Calu3 (cell line): ENCODE results near the gene KCNH4. TPM values are rescaled to one million over a fixed set of nuclear protein-coding genes. Genes with fewer than 3 reads are reported as not detected.

ENCODE experiments used
- BruUV-seq: library from RNA; stranded (reverse); fragments of 400-500 nt; replicated peaks from 2 replicates; lab custom pipeline; 2021; lab: Mats Ljungman, UMichigan
- CTCF ChIA-PET: fragments of 300-600 bp; sonication (Branson Sonifier 250); formaldehyde crosslinking; loops from one replicate; lab custom pipeline; 2022; ENCODE audit warnings: antibody characterized with exemption; lab: Charles Lee
- DNase-seq: peaks from one replicate; pipeline ENCODE4 v3.0.0; 2022
- H3K27ac Mint-ChIP-seq: one replicate; pipeline ENCODE4 v1.8.0; 2022; ENCODE audit warnings: mixed read lengths; ENCODE audit not compliant: unreplicated experiment
- H3K27me3 Mint-ChIP-seq: one replicate; pipeline ENCODE4 v1.8.0; 2022; ENCODE audit warnings: mixed read lengths; ENCODE audit not compliant: unreplicated experiment
- H3K36me3 Mint-ChIP-seq: one replicate; pipeline ENCODE4 v1.8.0; 2022; ENCODE audit warnings: mild to moderate bottlenecking, moderate library complexity, mixed read lengths; ENCODE audit not compliant: insufficient read depth, unreplicated experiment
- H3K4me1 Mint-ChIP-seq: one replicate; pipeline ENCODE4 v1.8.0; 2022; ENCODE audit warnings: mild to moderate bottlenecking, low read depth, mixed read lengths; ENCODE audit not compliant: unreplicated experiment
- H3K4me3 Mint-ChIP-seq: one replicate; pipeline ENCODE4 v1.8.0; 2022; ENCODE audit warnings: mild to moderate bottlenecking, low read depth, moderate library complexity, mixed read lengths; ENCODE audit not compliant: unreplicated experiment
- H3K9me3 Mint-ChIP-seq: one replicate; pipeline ENCODE4 v1.8.0; 2022; ENCODE audit warnings: low read depth, mixed read lengths; ENCODE audit not compliant: unreplicated experiment
- intact Hi-C: fragments of 100-400 bp; cut with micrococcal nuclease; formaldehyde crosslinking; loops from one replicate; pipeline ENCODE4 v1.10.0; 2022; ENCODE audit not compliant: unreplicated experiment
- total RNA-seq: library from RNA; stranded (reverse); gene quantifications from 2 replicates; pipeline ENCODE4 v1.2.3, GENCODE V29; 2022
- TF ChIP-seq, protein P1 (sequence below): fragments of 200-600 bp; IDR thresholded peaks from one replicate; pipeline ENCODE4 v1.8.0; 2022; ENCODE audit warnings: antibody characterized with exemption; ENCODE audit not compliant: unreplicated experiment

KCNH4 gene
- total RNA-seq, 1 experiment from 2014 or later: not detected

DNA sequence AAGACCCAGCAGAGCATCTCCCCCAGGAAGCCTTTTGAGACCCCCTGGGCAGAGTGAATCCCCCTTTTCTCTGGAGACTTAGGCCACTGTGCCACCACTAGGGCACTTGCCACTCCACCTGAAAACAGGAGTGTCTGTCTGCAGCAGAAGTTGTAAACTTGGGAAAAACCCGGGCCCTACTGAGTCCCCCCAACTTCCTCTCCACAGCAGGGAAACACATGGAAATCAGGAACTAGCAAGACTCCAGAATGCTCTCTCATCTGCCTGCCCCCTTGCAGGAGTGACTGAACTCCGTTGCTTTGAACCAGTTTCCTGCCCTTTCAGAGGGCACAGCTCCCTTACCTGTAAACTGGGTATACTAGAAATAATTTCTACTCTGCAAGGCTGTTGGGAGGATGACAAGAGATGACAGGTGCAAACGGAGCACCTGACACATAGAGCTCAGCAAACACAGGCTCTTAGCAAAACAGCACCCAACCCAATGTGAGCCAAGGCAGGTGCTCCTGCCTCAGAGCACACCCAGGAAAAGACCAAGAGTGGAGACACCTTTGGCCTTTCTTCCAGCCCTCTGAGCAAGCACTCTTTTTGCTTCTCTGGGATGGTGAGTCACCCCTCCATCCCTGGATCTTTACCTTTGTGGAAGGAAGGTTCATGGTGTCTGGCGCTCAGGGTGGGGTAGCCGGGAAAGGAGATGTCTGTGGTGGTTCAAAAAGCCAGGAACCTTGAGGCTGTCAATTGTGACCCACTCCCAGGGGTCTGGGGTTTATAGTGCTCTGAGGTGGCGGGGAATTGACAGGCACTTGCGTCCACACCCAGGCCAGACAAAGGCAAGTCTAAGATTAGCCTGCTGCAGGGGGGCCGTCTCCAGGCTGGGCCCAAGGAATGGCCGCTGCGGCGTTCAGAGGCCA, 4.0 kb upstream of the KCNH4 start, which contains the start of gene HCRT:
Gene HCRT (minus strand): TSS at position 740 of the 908 bp plus-strand sequence. CDS start 87 bp downstream, at position 653.
- Mint-ChIP-seq H3K27me3 (peaks cover 23% of the 10 kb centered on the region), H3K4me3 (peak within 1 kb of the TSS; percentile 67), H3K27ac (no peak within 1 kb of the TSS), H3K9me3 (no peaks in the 10 kb centered on the region), H3K36me3 (peaks cover 5% of the 10 kb centered on the region), H3K4me1 (peaks cover 29% of the 10 kb centered on the region)
- BruUV-seq: no TSS peak
- CTCF ChIA-PET: interaction anchor here (1.1 to 2.5 kb wide), 2 partner anchors 9 to 61 kb away, joined by 7 to 9 read pairs; partner anchors contain the start of gene GHDC
- no peak for DNase-seq
- TF ChIP-seq, protein P1, sequence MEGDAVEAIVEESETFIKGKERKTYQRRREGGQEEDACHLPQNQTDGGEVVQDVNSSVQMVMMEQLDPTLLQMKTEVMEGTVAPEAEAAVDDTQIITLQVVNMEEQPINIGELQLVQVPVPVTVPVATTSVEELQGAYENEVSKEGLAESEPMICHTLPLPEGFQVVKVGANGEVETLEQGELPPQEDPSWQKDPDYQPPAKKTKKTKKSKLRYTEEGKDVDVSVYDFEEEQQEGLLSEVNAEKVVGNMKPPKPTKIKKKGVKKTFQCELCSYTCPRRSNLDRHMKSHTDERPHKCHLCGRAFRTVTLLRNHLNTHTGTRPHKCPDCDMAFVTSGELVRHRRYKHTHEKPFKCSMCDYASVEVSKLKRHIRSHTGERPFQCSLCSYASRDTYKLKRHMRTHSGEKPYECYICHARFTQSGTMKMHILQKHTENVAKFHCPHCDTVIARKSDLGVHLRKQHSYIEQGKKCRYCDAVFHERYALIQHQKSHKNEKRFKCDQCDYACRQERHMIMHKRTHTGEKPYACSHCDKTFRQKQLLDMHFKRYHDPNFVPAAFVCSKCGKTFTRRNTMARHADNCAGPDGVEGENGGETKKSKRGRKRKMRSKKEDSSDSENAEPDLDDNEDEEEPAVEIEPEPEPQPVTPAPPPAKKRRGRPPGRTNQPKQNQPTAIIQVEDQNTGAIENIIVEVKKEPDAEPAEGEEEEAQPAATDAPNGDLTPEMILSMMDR: no peak
- intact Hi-C loops: no loop called here

DNA sequence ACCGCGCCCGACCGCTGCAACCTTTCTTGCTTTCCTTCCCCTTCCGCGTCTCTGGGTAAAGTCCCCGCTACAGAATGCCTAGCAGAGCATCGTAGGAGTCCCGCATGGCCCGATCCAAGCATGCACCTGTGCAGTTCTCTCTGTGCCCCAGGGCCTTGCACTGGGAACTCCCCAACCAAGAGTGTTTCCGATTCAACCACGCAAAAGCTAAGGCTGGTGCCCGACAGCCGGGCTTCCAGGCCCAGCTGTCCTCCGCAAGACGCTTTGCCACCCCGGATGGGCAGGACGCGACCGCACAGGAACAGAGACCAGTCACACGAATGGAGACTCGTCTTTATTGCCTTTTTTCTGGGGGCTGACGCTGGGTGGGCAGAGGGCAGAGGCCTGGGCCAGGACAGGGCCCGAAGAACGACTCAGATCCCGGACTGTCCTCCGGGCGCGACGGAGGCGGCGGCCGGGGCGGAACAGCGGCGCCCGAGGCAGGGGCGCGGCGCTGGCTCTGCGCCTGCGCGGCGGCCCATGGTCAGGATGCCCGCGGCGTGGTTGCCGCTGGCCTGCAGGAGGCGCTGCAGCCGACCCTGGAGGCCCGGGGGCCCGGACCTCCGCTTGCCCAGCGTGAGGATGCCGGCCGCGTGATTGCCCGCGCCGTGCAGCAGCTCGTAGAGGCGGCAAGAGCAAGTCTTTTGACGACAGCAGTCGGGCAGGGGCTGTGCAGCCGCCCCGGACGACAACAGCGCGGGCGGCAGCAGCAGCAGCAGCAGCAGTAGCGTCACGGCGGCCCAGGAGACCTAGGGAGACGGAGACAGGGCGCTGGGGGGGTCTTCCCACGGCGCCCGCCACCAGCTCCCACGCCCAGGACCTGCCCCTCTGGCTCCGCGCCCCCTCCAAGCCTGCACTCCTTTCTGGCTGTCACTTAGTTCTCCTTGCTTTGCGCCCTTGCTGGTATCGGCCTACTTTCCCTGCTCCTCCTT, 3.1 kb upstream of the KCNH4 start:
- BruUV-seq: no TSS peak
- CTCF ChIA-PET: interaction anchor here (1.1 to 2.5 kb wide), 2 partner anchors 10 to 60 kb away, joined by 7 to 9 read pairs; partner anchors contain the start of gene GHDC
- Mint-ChIP-seq H3K4me3 (peak overlapping the region; percentile 67), H3K9me3 (no peaks in the 10 kb centered on the region), H3K27me3 (peaks cover 33% of the 10 kb centered on the region), H3K4me1 (peaks cover 31% of the 10 kb centered on the region), H3K27ac (peak overlapping the region; percentile 9), H3K36me3 (peaks cover 5% of the 10 kb centered on the region)
- intact Hi-C loops: no loop called here
- peak; percentile 89 for DNase-seq
- TF ChIP-seq, protein P1: peak; percentile 97

- no TSS peak for BruUV-seq
- Mint-ChIP-seq H3K4me1 (peaks cover 38% of the 10 kb centered on the region), H3K4me3 (peak overlapping the region; percentile 67), H3K36me3 (peaks cover 5% of the 10 kb centered on the region), H3K27me3 (peaks cover 42% of the 10 kb centered on the region), H3K9me3 (no peaks in the 10 kb centered on the region), H3K27ac (peak overlapping the region; percentile 9)
- CTCF ChIA-PET: interaction anchor here (2.5 kb wide), 1 partner anchor 11 kb away, joined by 9 read pairs; the partner anchor contains the start of gene GHDC
- DNase-seq: peak; percentile 39
- TF ChIP-seq, protein P1: no peak
- intact Hi-C loops: no loop called here
Observed at GRCh38 chr17:42182927-42183734, 2.2 kb upstream of the KCNH4 start.
